PC-3 (cell line): ENCODE measurements around the gene CCNF.

Experiments used
- CTCF ChIP-seq: fragments of 300-600 bp; sonication (generic); conservative IDR thresholded peaks from 2 replicates; pipeline ENCODE4 v1.5.1; 2017; ENCODE audit warnings: antibody characterized with exemption, low read depth, mild to moderate bottlenecking, low read length
- EZH2 ChIP-seq: fragments of 300-600 bp; sonication (generic); IDR thresholded peaks from one replicate; pipeline ENCODE4 v1.6.1; 2017; ENCODE audit warnings: antibody characterized with exemption, mild to moderate bottlenecking, low read length; ENCODE audit not compliant: unreplicated experiment
- EZH2phosphoT487 ChIP-seq: fragments of 300-600 bp; sonication (generic); IDR thresholded peaks from 2 replicates; pipeline ENCODE4 v1.6.1; 2018; ENCODE audit warnings: mild to moderate bottlenecking, antibody characterized with exemption, low read length, borderline replicate concordance

- TF ChIP-seq EZH2 (no peak), CTCF (no peak), EZH2phosphoT487 (no peak)
Observed at GRCh38 chr16:2404099-2404498, 25.1 kb upstream of the CCNF start.
